GM12801 (cell line): ENCODE results near the gene STAT5A.

Experiments used
- TF ChIP-seq, protein P1 (sequence below): IDR thresholded peaks from one replicate; pipeline ENCODE4 v1.5.1; 2011; ENCODE audit warnings: control low read depth; ENCODE audit not compliant: insufficient read length; ENCODE audit errors: extremely low read depth

The STAT5A gene

DNA sequence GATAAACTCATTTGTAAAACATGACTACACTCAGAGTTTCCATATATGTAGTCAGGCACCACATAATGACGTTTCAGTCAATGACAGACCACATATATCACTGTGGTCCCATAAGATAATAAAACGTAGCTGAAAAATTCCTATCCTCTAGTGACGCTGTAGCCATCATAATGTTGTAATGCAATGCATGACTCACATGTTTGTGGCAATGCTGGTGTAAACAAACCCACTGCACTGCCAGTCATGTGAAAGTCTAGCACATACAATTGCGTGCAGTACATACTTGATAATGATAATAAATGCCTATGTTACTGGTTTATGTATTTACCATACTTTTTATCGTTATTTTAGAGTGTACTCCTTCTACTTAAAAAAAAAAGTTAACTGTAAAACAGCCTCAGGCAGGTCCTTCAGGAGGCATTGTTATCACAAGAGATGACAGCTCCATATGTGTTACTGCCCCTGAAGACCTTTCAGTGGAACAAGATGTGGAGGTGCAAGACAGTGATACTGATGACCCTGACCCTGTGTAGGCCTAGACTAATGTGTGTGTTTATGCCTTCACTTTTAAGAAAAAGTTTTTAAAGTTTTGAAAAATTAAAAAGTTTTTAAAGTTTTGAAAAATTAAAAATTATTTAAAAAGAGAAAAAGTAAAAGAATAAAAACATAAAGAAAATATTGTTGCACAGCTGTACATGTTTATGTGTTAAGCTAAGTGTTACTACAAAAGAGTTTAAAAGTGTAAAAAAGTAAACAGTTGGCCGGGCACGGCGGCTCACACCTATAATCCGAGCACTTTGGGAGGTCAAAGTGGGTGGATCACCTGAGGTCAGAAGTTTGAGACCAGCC is 21.2 kb upstream of the STAT5A start:
- TF ChIP-seq, protein P1, sequence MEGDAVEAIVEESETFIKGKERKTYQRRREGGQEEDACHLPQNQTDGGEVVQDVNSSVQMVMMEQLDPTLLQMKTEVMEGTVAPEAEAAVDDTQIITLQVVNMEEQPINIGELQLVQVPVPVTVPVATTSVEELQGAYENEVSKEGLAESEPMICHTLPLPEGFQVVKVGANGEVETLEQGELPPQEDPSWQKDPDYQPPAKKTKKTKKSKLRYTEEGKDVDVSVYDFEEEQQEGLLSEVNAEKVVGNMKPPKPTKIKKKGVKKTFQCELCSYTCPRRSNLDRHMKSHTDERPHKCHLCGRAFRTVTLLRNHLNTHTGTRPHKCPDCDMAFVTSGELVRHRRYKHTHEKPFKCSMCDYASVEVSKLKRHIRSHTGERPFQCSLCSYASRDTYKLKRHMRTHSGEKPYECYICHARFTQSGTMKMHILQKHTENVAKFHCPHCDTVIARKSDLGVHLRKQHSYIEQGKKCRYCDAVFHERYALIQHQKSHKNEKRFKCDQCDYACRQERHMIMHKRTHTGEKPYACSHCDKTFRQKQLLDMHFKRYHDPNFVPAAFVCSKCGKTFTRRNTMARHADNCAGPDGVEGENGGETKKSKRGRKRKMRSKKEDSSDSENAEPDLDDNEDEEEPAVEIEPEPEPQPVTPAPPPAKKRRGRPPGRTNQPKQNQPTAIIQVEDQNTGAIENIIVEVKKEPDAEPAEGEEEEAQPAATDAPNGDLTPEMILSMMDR = no peak

DNA sequence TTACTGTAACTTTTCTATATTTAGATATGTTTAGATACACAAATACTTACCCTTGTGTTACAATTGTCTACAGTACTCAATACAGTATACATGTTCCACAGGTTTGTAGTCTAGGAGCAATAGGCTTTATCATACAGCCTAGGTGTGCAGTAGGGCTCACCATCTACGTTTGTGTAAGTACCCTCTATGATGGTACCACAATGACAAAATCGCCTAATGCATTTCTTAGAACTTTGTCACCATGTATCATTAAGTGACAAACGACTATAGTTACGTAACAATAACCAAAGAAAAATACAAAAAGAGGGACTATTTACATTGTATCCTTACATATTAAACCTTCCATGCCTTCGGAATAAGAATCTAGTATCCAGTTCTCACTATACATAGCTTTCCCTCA is 20.1 kb upstream of the STAT5A start:
- TF ChIP-seq, protein P1 = no peak

DNA sequence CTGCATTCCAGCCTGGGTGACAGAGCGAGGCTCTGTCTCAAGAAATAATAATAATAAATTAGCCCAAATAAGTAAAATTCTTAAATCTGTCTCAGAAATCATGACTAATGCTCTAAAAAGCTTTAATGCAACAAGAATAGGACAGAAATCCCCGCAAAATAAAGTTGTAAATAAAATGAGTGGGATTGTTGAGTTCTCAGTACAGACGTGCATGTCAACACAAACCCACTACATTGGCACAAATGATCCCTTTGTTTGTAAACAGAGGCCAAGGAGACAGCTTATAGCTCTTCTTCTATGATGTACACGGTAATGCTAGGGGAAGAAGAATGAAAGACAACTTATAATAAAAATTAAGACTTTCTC is 18.1 kb upstream of the STAT5A start:
- TF ChIP-seq, protein P1 = no peak

DNA sequence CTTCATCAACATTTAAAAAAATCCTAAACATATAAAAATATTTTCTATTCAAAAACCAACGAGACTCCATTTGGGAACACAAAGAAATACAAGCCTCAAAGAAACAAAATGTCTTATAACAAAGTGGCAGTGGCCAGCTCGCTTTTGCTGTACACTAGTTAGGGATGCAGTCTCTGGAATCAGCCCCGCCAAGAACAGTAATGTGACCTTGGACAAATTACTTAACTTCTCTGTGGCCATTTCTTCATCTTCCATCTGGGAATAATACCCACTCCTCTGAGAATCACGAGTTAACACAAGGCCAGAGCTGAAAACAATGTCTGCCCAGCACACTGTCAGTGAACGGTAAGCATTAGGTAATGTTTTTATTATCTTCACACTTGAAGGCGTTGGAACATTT is 17.7 kb upstream of the STAT5A start:
- TF ChIP-seq, protein P1 = no peak

DNA sequence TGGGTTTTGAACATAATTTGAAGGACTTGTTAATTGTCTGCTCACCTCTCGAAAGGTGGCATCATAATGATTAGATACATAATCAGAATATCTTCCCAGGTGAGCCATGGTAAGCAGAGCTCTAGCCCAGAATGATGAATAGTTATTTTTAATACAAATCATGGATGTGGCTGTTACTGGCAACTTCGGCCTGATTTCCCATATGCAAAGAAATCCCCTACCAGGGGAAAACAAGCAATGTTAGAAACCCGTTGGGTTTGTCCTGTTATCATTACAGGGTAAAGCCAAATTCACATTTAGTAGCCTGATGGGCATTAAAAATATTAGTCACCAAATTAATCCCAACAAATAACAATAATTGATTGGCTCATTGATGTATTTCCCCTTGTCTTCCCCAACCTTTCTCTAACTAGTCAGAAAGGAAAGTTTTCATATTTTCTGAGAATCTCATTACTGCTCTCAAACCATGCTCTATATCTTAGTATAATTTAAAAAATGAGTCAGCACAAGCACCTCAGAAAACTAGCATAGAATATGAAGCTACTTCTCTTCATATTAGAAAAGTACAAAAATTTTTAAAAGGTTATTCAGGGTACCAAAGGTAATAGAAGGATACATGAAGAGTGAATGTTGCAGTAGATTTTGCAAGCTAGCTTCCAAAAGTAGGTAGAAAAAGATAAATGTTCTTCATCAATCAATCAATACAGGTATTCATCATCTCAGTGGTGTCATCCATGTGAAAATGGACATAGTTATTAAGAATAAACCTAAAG is 17.1 kb upstream of the STAT5A start:
- TF ChIP-seq, protein P1 = no peak

DNA sequence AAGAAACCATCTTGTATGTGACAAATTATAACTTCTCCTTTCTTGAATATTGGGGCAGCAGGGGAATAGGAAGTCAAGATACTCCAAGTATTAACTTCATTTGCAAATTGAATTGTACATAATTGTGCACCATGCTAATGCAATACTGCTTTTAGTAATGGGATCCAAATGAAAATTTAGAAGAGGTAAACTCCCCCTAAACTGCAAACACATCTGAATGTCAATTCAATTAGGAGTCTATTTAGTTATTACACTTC is 16.6 kb upstream of the STAT5A start:
- TF ChIP-seq, protein P1 = no peak

DNA sequence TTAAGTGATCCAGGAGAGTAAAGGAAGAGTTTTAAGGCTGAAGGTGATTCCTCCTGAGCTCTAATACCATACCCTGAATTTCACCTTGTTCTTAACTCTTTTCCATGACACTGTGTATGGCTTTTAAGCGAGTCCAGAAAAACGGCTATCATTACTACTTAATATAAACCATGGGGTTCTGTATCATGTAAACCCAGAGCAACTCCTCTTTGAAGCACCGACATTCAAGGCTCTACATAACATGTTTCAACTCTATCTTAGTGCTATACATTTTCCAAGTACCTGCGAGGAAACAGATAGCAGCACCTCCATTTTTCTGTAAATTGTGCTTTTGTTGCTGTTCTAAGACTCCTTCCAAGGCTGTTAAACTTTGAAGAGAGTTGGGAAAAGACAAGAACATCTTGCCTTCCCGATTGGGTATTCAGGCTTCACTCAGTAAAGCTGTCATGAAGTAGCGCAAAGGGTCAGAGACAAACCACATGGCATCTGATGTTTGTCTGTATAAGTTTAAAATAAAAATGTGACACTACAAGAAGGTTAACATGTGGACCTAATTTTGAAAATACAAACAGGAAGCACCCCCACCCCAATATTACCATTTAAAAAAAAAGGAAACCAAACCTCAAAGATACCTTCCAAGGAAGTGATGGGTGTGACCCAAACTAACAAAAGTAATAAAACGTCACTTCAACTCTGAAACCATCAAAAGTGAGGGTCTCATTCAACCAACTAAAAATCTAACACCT is 16.0 kb upstream of the STAT5A start:
- TF ChIP-seq, protein P1 = no peak
